ENCODE results near the gene NFATC2.

NFATC2 gene

GRCh38 chr20:51514249-51514648 lies 28.3 kb downstream of the NFATC2 start:
- TF ChIP-seq CTCF (IDR thresholded peaks at IDR 0.05; ENCODE audit: low read length, missing control alignments), result no peak
- DNase-seq (ENCODE audit: low read depth), result no peak
- no peak overlapping the region for H3K4me3 ChIP-seq (replicated peaks; ENCODE audit: low read depth, low read length)

GRCh38 chr20:51513545-51513944 lies 29.0 kb downstream of the NFATC2 start:
- DNase-seq (ENCODE audit: low read depth), result no peak
- no peak for TF ChIP-seq CTCF (IDR thresholded peaks at IDR 0.05; ENCODE audit: low read length, missing control alignments)
- no peak overlapping the region for H3K4me3 ChIP-seq (replicated peaks; ENCODE audit: low read depth, low read length)

- no peak overlapping the region for H3K4me3 ChIP-seq (replicated peaks; ENCODE audit: low read depth, low read length)
- no peak for TF ChIP-seq CTCF (IDR thresholded peaks at IDR 0.05; ENCODE audit: low read length, missing control alignments)
- no peak for DNase-seq (ENCODE audit: low read depth)
Observed at GRCh38 chr20:51512645-51513044, 29.9 kb downstream of the NFATC2 start.

- no peak overlapping the region for H3K4me3 ChIP-seq (replicated peaks; ENCODE audit: low read depth, low read length)
- no peak for TF ChIP-seq CTCF (IDR thresholded peaks at IDR 0.05; ENCODE audit: low read length, missing control alignments)
Observed at GRCh38 chr20:51511861-51512619, 30.5 kb downstream of the NFATC2 start.

GRCh38 chr20:51510936-51511605 lies 31.4 kb downstream of the NFATC2 start:
- DNase-seq (ENCODE audit: low read depth), result no peak
- H3K4me3 ChIP-seq (replicated peaks; ENCODE audit: low read depth, low read length), result no peak overlapping the region
- no peak for TF ChIP-seq CTCF (IDR thresholded peaks at IDR 0.05; ENCODE audit: low read length, missing control alignments)

More at GRCh38 chr20:51511861-51512619, 30.5 kb downstream of the NFATC2 start:
- no peak for DNase-seq (ENCODE audit: low read depth)

- DNase-seq (ENCODE audit: low read depth), result no peak
- H3K4me3 ChIP-seq (replicated peaks; ENCODE audit: low read depth, low read length), result no peak overlapping the region
- no peak for TF ChIP-seq CTCF (IDR thresholded peaks at IDR 0.05; ENCODE audit: low read length, missing control alignments)
Observed at GRCh38 chr20:51510169-51510568, 32.4 kb downstream of the NFATC2 start.
